Activated CD4-positive, alpha-beta T cell treated with anti-CD3 and anti-CD28 coated beads for 36 hours (primary cell): ENCODE measurements around the gene TMEM54. TPM values are rescaled to one million over a fixed set of nuclear protein-coding genes. Genes with fewer than 3 reads are reported as not detected.

ENCODE experiments used
- ATAC-seq: fragments of 200-7000 bp; cut with Tn5 transposase; one replicate; pipeline ENCODE4 v1.10.0; 2021; ENCODE audit warnings: mild to moderate bottlenecking, moderate library complexity
- CTCF ChIA-PET: fragments of 350-600 bp; sonication (Branson Sonifier 250); formaldehyde crosslinking; loops from one replicate; lab custom pipeline; 2021; ENCODE audit warnings: antibody characterized with exemption; lab: Charles Lee
- POLR2A ChIA-PET: fragments of 350-600 bp; sonication (Branson Sonifier 250); formaldehyde crosslinking; loops from one replicate; lab custom pipeline; 2021; ENCODE audit warnings: antibody characterized with exemption, inconsistent platforms; lab: Charles Lee
- DNase-seq: peaks from one replicate; pipeline ENCODE4 v3.0.0-alpha.2; 2020
- H3K27ac Mint-ChIP-seq: one replicate; pipeline ENCODE4 v1.8.0; 2021; ENCODE audit warnings: mixed read lengths
- H3K27me3 Mint-ChIP-seq: one replicate; pipeline ENCODE4 v1.8.0; 2021; ENCODE audit warnings: mixed read lengths
- H3K36me3 Mint-ChIP-seq: one replicate; pipeline ENCODE4 v1.8.0; 2021; ENCODE audit warnings: low read depth, mixed read lengths
- H3K4me1 Mint-ChIP-seq: one replicate; pipeline ENCODE4 v1.8.0; 2021; ENCODE audit warnings: mixed read lengths
- H3K4me3 Mint-ChIP-seq: one replicate; pipeline ENCODE4 v1.8.0; 2021; ENCODE audit warnings: mild to moderate bottlenecking, moderate library complexity, mixed read lengths
- H3K9me3 Mint-ChIP-seq: one replicate; pipeline ENCODE4 v1.8.0; 2021; ENCODE audit warnings: low read depth, mixed read lengths
- intact Hi-C, 2 experiments: fragments of 100-400 bp; cut with DNase I in 1 of 2; cut with micrococcal nuclease in 1 of 2; formaldehyde crosslinking; loops; one replicate each; pipeline versions ENCODE4 v1.14.2 to v1.15.1; 2022 to 2024; cut with DNase I, micrococcal nuclease
- total RNA-seq, 2 experiments: library from RNA; stranded (reverse); gene quantifications; one replicate each; pipeline ENCODE4 v1.2.3, GENCODE V29; 2021

Gene TMEM54
- total RNA-seq, 2 experiments from 2014 or later = 1.4 to 1.7 TPM

GRCh38 chr1:32933742-32934322 is 32.6 kb upstream of the TMEM54 start:
- peaks cover 12% of the 10 kb centered on the region for H3K4me1 Mint-ChIP-seq
- ChIA-PET CTCF (interaction anchor here (0.6 to 6.0 kb wide), 27 partner anchors 10 to 1118 kb away, joined by 3 to 68 read pairs (median 4); partner anchors contain the start of gene SPOCD1), POLR2A (interaction anchor here (1.0 kb wide), 1 partner anchor 73 kb away, joined by 3 read pairs; no protein-coding TSS in a partner anchor)
- H3K27ac Mint-ChIP-seq = no peak overlapping the region
- DNase-seq (no peak), ATAC-seq (no peak)
- intact Hi-C loops = loop anchor here (1.0 to 10.0 kb wide), 5 partner anchors 73 to 152 kb away; partner anchors contain the start of gene AZIN2 (in 1 of the 2)
- no peaks in the 10 kb centered on the region for H3K9me3 Mint-ChIP-seq
- H3K4me3 Mint-ChIP-seq = no peak overlapping the region
- H3K27me3 Mint-ChIP-seq = no peaks in the 10 kb centered on the region
- peaks cover 14% of the 10 kb centered on the region for H3K36me3 Mint-ChIP-seq

DNA sequence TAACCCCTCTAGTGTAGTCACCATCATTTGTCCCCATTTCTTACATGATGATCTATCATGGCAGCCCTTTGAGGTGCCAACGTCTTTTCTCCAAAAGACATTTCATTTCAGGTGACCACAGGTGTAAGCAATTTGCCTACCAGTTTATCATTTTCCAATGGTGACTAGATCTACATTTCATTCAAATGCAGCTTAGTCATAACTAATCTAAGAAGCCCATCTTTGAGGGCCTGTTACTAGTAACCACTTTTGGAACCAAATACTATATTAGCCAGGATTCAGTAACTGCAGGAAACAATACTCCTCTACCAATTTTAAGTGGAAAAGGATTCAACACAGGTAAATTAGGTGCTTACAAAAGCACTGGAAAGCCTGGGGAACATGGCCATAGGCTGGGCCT is 30.6 kb upstream of the TMEM54 start:
- Mint-ChIP-seq H3K36me3 (peaks cover 4% of the 10 kb centered on the region), H3K4me1 (peaks cover 2% of the 10 kb centered on the region), H3K9me3 (no peaks in the 10 kb centered on the region), H3K27ac (no peak overlapping the region), H3K4me3 (no peak overlapping the region), H3K27me3 (peaks cover 6% of the 10 kb centered on the region)
- ATAC-seq (no peak), DNase-seq (no peak)
- CTCF ChIA-PET = interaction anchor here (0.6 to 6.0 kb wide), 14 partner anchors 11 to 188 kb away, joined by 3 to 68 read pairs (median 3); no protein-coding TSS in a partner anchor
- intact Hi-C loops = loop anchor here (5.0 to 10.0 kb wide), 2 partner anchors 76 to 153 kb away; partner anchors contain the start of gene AZIN2 (in 1 of the 2)
- POLR2A ChIA-PET = interaction anchor here (0.6 kb wide), 1 partner anchor 26 kb away, joined by 6 read pairs; no protein-coding TSS in a partner anchor

- POLR2A ChIA-PET = no interaction called here
- CTCF ChIA-PET = interaction anchor here (1.0 to 6.0 kb wide), 6 partner anchors 17 to 157 kb away, joined by 3 to 68 read pairs (median 4); no protein-coding TSS in a partner anchor
- H3K27ac Mint-ChIP-seq = no peak overlapping the region
- ATAC-seq (no peak), DNase-seq (no peak)
- peaks cover 25% of the 10 kb centered on the region for H3K27me3 Mint-ChIP-seq
- H3K9me3 Mint-ChIP-seq = no peaks in the 10 kb centered on the region
- peaks cover 14% of the 10 kb centered on the region for H3K4me1 Mint-ChIP-seq
- H3K36me3 Mint-ChIP-seq = no peaks in the 10 kb centered on the region
- intact Hi-C loops = loop anchor here in 1 of 2 experiments (5.0 kb wide), 1 partner anchor 42 kb away; the partner anchor contains the start of gene HPCA
- H3K4me3 Mint-ChIP-seq = no peak overlapping the region
Observed at GRCh38 chr1:32929366-32929765, 28.2 kb upstream of the TMEM54 start.

DNA sequence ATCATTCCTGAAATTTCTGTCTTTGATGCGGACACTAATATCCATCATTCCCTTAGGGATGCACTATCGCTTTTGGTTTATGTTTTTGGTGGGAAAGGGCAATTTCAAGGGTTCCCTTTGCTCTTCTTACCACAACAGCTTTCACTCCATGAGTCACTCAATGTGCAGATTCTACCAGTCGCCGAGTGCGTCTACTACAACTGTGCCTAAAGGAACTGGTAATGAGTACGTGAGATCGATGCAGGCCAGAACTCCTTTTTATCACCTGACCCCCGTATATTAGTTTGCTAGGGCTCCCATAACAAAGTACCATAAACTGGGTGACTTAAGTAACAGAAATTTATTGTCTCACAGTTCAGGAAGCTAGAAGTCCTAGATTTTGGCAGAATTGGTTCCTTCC is 27.5 kb upstream of the TMEM54 start:
- no peaks in the 10 kb centered on the region for H3K9me3 Mint-ChIP-seq
- H3K4me3 Mint-ChIP-seq = no peak overlapping the region
- CTCF ChIA-PET = interaction anchor here (1.0 to 1.6 kb wide), 4 partner anchors 19 to 199 kb away, joined by 3 to 6 read pairs (median 3); no protein-coding TSS in a partner anchor
- H3K36me3 Mint-ChIP-seq = no peaks in the 10 kb centered on the region
- no peak for ATAC-seq
- peaks cover 16% of the 10 kb centered on the region for H3K4me1 Mint-ChIP-seq
- H3K27me3 Mint-ChIP-seq = peaks cover 32% of the 10 kb centered on the region
- intact Hi-C loops = loop anchor here in 1 of 2 experiments (5.0 kb wide), 1 partner anchor 41 kb away; the partner anchor contains the start of gene HPCA
- no peak overlapping the region for H3K27ac Mint-ChIP-seq
- DNase-seq = no peak
- POLR2A ChIA-PET = no interaction called here

GRCh38 chr1:32928285-32928684 is 27.1 kb upstream of the TMEM54 start:
- ATAC-seq (no peak), DNase-seq (no peak)
- intact Hi-C loops = loop anchor here in 1 of 2 experiments (5.0 kb wide), 1 partner anchor 41 kb away; the partner anchor contains the start of gene HPCA
- ChIA-PET POLR2A (no interaction called here), CTCF (interaction anchor here (0.6 to 1.7 kb wide), 8 partner anchors 9 to 199 kb away, joined by 3 to 4 read pairs (median 3); no protein-coding TSS in a partner anchor)
- Mint-ChIP-seq H3K27ac (no peak overlapping the region), H3K9me3 (no peaks in the 10 kb centered on the region), H3K27me3 (peaks cover 36% of the 10 kb centered on the region), H3K4me1 (peaks cover 16% of the 10 kb centered on the region), H3K4me3 (no peak overlapping the region), H3K36me3 (no peaks in the 10 kb centered on the region)

GRCh38 chr1:32927441-32927840 is 26.3 kb upstream of the TMEM54 start:
- no peak for ATAC-seq
- ChIA-PET CTCF (interaction anchor here (0.6 to 1.7 kb wide), 8 partner anchors 9 to 159 kb away, joined by 3 to 4 read pairs (median 3); no protein-coding TSS in a partner anchor), POLR2A (interaction anchor here (0.6 kb wide), 1 partner anchor 78 kb away, joined by 3 read pairs; no protein-coding TSS in a partner anchor)
- intact Hi-C loops = loop anchor here in 1 of 2 experiments (5.0 kb wide), 1 partner anchor 40 kb away; the partner anchor contains the start of gene HPCA
- H3K4me1 Mint-ChIP-seq = peaks cover 16% of the 10 kb centered on the region
- H3K27me3 Mint-ChIP-seq = peaks cover 45% of the 10 kb centered on the region
- no peaks in the 10 kb centered on the region for H3K36me3 Mint-ChIP-seq
- H3K4me3 Mint-ChIP-seq = no peak overlapping the region
- no peak for DNase-seq
- no peak overlapping the region for H3K27ac Mint-ChIP-seq
- H3K9me3 Mint-ChIP-seq = no peaks in the 10 kb centered on the region

DNA sequence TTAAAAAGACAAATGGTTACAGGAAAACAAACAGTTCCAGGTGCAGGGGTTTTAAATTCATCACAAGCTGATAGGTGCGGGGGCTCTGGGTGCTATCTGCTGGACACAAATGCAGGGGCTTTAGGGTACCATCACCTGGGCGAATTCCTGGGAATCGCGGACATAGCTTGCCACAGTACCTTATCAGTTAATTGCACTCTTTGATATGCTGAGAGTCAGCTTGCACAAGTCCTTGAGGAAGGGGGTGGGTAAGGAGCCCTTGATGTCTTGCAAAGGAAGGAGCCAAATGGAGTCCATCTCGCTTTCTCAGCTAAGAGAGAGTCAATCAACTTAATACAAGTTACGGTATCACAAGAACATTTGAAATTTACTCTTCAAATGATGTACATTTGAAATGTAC is 25.4 kb upstream of the TMEM54 start:
- peaks cover 51% of the 10 kb centered on the region for H3K27me3 Mint-ChIP-seq
- intact Hi-C loops = loop anchor here in 1 of 2 experiments (5.0 kb wide), 1 partner anchor 39 kb away; the partner anchor contains the start of gene HPCA
- H3K4me1 Mint-ChIP-seq = peaks cover 16% of the 10 kb centered on the region

DNA sequence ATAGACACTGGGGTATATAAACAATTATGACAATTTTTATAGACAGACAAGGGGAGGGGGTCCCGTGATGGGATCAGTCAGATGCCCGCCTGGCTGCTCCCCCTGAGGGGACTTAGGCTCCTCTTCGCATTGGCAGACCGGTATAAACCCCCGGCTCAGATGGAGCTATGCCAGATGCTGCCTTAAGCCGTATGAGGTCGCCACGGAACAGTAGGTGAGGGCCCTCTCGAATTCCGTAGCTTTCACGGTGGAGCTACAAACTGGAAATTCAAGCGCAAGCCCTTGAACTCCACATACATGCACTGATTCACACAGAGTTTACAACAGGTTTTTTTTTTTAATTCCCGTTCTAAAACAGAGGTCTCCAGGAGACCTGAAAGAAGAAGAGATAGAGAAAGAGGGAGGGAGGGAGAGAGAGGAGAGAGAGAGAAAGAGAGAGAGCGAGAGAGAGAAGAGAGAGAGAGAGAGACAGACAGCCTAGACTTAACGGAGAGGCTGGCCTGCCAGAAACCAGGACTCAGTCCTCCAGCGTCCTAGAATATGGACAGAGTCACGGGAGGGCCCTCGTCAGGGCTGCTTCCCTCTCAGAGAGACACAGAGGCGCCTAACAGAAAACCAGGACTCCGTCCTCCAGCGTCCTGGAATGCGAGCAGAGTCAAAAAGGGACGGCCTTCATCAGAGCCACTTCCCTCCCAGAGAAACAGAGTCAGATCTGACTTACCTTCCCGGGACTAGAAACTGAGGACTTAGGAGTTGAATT is 24.4 kb upstream of the TMEM54 start:
- H3K9me3 Mint-ChIP-seq = no peaks in the 10 kb centered on the region
- intact Hi-C loops = loop anchor here in 1 of 2 experiments (5.0 kb wide), 1 partner anchor 38 kb away; the partner anchor contains the start of gene HPCA
- peak; percentile 70 for ATAC-seq
- H3K27ac Mint-ChIP-seq = no peak overlapping the region
- H3K27me3 Mint-ChIP-seq = peaks cover 51% of the 10 kb centered on the region
- peaks cover 16% of the 10 kb centered on the region for H3K4me1 Mint-ChIP-seq
- peak; percentile 50 for DNase-seq
- CTCF ChIA-PET = interaction anchor here (0.7 to 1.2 kb wide), 5 partner anchors 17 to 49 kb away, joined by 3 to 6 read pairs (median 4); no protein-coding TSS in a partner anchor
- peak overlapping the region; percentile 19 for H3K4me3 Mint-ChIP-seq
- POLR2A ChIA-PET = no interaction called here
- H3K36me3 Mint-ChIP-seq = no peaks in the 10 kb centered on the region

More for the DNA sequence above, 25.4 kb upstream of the TMEM54 start:
- H3K36me3 Mint-ChIP-seq = no peaks in the 10 kb centered on the region
- CTCF ChIA-PET = interaction anchor here (0.6 to 1.7 kb wide), 6 partner anchors 16 to 480 kb away, joined by 3 to 4 read pairs (median 4); no protein-coding TSS in a partner anchor
- H3K9me3 Mint-ChIP-seq = no peaks in the 10 kb centered on the region
- POLR2A ChIA-PET = interaction anchor here (0.6 kb wide), 1 partner anchor 444 kb away, joined by 4 read pairs; no protein-coding TSS in a partner anchor
- H3K4me3 Mint-ChIP-seq = no peak overlapping the region
- ATAC-seq = no peak
- DNase-seq = no peak
- no peak overlapping the region for H3K27ac Mint-ChIP-seq

DNA sequence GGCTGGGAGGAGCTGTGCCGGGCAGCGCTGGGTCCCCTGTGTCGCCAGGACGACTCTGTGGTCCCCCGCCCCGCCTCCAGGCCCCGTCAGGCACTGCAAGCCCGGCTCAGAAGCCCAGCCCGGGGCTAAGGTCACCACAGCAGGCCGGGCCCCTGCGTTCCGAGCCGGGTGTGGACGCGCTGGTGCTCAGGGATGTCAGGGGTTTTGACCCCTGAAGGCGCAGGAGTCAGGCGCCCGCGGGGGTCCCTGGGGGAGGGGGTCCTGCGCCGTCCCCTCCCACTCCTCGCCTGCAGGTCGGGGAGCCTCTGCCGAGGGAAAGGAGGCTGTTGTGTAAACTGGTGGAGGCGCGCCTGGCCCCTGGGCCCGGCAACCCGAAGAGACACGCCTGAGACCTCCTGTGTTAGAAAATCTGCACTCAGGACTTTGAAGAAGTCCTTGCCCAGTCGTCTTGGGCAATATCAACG is 23.7 kb upstream of the TMEM54 start:
- intact Hi-C loops = loop anchor here in 1 of 2 experiments (5.0 kb wide), 1 partner anchor 38 kb away; the partner anchor contains the start of gene HPCA
- Mint-ChIP-seq H3K4me3 (peak overlapping the region; percentile 19), H3K27me3 (peaks cover 54% of the 10 kb centered on the region), H3K27ac (no peak overlapping the region), H3K9me3 (no peaks in the 10 kb centered on the region), H3K4me1 (peaks cover 20% of the 10 kb centered on the region), H3K36me3 (no peaks in the 10 kb centered on the region)
- ATAC-seq (peak; percentile 30), DNase-seq (peak; percentile 35)
- POLR2A ChIA-PET = no interaction called here
- CTCF ChIA-PET = interaction anchor here (0.7 to 1.0 kb wide), 3 partner anchors 27 to 48 kb away, joined by 3 to 6 read pairs (median 3); no protein-coding TSS in a partner anchor

GRCh38 chr1:32920833-32921232 is 19.6 kb upstream of the TMEM54 start:
- POLR2A ChIA-PET = no interaction called here
- Mint-ChIP-seq H3K27ac (no peak overlapping the region), H3K27me3 (peaks cover 47% of the 10 kb centered on the region), H3K9me3 (no peaks in the 10 kb centered on the region), H3K4me1 (peaks cover 21% of the 10 kb centered on the region), H3K36me3 (no peaks in the 10 kb centered on the region), H3K4me3 (no peak overlapping the region)
- DNase-seq (no peak), ATAC-seq (no peak)
- intact Hi-C loops = no loop called here
- CTCF ChIA-PET = interaction anchor here (0.6 to 2.2 kb wide), 6 partner anchors 10 to 1997 kb away, joined by 3 to 10 read pairs (median 3); no protein-coding TSS in a partner anchor
